MM.1S (cell line): ENCODE measurements around the gene ACSS3.

Experiments
- CTCF ChIP-seq: fragments of 300-600 bp; sonication (generic); IDR thresholded peaks from 2 replicates; pipeline ENCODE4 v1.5.1; 2016; ENCODE audit warnings: antibody characterized with exemption, low read length, mixed read lengths
- EZH2 ChIP-seq: fragments of 300-600 bp; sonication (generic); optimal IDR thresholded peaks from 2 replicates; pipeline ENCODE3; 2017; ENCODE audit warnings: low read depth, mild to moderate bottlenecking, antibody characterized with exemption, low read length, mixed read lengths
- EZH2phosphoT487 ChIP-seq: fragments of 300-600 bp; sonication (generic); IDR thresholded peaks from 2 replicates; pipeline ENCODE4 v1.6.1; 2018; ENCODE audit warnings: antibody characterized with exemption, low read length

GRCh38 chr12:81034926-81035325 is 43.0 kb upstream of the ACSS3 start:
- TF ChIP-seq CTCF (no peak), EZH2 (no peak), EZH2phosphoT487 (no peak)
